DMS 273 (cell line): ENCODE measurements around the gene CTNNA3.
A peak's percentile ranks its signal among the peaks of the same experiment; 100 is the strongest.

Experiments
- DNase-seq: peaks from one replicate; lab custom pipeline; 2025; ENCODE audit not compliant: unreplicated experiment; lab: John Stamatoyannopoulos, UW

The CTNNA3 gene

DNA sequence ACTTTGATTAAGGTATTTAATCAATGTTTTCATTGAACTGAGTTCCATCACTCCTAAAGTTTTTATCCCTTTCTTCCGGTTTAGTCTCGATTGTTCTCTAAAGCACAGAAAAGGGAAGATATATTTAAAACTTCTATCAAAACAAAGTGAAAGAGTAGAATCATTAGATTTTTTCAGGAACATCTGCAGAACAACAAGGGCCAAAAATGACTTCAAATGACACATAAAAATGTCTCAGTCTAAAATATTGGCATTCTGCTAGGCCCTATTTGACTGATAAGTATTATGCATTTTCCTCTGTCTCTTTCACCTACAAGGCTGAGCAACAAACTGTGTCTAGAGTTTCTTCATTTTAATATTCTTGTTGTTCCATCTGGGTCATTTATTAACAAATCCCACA, 1669.7 kb downstream of the CTNNA3 start:
- no peak for DNase-seq

DNA sequence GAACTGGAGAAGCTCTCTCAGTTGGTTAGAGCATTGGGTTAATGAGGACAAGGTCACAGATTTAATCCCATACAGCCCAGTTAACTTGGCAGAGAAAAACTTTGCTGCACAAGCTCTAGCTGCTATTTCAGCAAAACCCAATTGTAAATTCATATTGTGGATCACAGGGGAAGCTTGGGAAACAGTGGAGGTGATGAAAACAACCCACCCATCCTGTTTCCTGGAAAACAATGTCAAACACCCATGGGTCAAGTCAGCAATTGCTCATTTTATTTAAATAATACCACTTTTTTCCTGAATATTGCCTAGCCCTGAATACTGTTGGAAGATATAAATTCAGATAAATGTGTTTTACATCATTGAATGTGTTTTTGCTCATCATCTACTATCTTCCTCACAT, 1670.8 kb downstream of the CTNNA3 start:
- DNase-seq: no peak

DNA sequence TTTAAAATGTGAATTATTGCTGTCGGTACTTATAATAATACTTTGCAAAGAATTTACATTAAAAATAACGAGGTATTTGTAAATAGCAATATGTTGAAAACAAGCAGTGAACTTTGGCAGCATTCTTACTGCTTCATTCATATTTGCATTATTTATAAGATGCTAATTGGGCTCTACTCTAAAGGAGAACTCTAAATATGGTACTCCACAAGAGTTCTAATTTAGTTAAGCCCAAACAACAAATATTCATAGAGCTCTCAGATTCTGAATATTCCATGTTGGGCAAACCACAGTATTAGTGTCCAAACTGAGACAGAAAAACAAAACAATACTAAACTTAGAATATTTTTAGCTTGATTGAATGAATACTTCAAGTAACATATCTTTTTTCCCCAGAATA, 1674.6 kb downstream of the CTNNA3 start:
- no peak for DNase-seq

DNA sequence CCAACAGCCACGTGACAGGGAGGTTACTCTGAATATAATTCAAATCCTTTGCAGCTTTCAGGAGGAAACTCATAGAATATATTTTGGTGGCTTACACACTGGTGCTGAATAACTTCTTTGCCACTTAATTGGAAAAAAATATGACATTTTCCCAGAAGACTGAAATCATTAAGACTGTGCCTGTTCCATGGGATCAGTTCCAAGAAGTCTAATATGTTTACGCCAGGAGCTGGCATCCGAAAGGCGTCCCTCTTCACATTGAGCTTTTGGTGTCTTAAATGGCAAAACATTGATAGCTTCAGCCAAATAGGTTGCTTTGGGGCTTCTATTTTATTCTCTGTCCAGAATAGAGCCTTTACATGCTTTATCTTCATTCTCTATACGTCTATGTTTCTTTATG, 1687.8 kb downstream of the CTNNA3 start:
- no peak for DNase-seq

DNA sequence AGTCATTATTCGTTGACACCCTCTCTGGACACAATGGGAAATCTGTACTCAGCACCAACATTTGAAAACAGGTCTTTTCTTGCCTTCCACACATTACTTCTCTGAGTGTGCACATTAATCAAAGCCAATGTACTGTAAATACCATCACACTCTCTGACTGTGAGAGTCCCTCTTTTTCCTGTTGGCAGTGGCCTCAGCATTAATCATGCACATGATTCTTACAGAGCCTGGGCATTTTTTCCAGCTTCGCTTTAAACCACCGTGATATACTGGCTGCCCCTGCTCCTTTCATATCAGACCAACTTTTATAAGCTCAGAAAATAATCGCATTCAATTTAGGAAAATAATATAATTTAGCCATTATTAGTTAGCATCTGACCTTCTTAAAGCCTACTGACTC, 1689.6 kb downstream of the CTNNA3 start:
- no peak for DNase-seq

DNA sequence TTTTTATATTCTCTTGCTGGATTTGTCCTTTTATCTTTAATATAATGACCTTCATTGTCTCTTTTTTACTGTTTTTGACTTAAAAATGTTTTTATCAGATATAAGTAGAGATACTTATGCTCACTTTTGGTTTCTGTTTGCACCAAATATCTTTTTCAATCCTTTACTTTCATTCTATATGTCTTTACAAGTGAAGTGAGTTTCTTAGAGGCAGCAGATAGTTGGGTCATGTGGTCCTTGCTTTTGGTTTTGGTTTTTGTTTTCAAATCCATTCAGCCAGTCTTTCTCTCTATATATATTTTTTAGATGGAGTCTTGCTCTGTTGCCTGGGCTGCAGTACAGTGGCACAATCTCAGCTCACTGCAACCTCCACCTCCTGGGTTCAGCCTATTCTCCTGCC, 1702.5 kb downstream of the CTNNA3 start:
- DNase-seq: no peak

DNA sequence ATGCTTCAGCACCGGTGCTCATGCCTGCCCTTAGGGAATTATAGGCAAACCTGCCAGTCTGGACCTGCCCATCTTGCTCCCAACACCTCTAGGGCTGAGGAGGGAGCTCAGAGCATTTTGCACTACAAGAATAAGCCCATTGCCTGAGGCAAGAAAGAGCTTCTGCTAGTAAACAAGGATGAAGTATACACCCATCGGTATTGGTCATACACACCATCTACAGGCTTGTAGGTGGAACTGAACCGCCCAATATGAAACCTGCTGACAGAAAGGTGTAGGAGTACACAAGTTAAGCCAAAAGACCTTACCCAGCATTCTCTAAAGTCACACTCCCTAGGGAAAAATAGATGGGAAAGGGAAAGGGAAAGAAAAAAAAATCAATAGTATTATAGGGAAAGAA, 1727.1 kb downstream of the CTNNA3 start:
- no peak for DNase-seq

DNA sequence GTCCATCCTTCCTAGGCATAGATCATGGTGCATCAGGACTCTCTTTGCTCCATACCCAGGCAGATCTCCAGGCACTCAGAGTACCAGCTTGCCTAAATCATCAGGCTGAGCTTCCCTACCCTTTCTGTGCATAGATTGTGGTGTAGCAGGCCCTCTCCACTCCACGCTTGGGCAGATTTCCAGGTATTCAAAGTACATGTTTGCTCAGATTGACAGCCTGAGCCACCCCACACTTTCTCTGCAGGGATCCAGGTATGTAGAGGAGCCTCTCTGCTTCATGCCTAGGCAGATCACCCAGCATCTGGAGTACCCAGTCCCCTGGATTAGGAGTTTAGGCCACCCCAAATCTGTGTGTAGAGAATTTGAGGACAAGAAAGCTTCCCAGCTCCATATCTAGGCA, 1727.6 kb downstream of the CTNNA3 start:
- no peak for DNase-seq

DNA sequence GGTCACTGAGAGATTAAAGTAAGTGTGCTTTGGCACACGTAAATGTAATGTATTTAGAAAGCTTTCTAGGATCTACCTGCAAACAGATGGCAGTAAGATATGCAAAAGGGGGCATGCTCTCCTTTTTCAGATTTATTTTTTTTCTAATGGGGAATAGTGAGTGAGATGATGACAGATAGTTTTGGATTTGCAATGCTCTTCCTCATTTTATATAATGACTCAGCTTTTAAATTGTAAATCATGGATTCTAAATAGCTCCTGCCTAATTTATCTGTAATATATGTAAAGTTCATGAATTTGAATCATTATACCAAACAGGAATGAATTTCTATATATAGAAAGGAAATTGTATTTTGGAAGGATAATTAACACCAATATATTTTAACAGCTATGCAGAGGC, 1731.8 kb downstream of the CTNNA3 start:
- no peak for DNase-seq

DNA sequence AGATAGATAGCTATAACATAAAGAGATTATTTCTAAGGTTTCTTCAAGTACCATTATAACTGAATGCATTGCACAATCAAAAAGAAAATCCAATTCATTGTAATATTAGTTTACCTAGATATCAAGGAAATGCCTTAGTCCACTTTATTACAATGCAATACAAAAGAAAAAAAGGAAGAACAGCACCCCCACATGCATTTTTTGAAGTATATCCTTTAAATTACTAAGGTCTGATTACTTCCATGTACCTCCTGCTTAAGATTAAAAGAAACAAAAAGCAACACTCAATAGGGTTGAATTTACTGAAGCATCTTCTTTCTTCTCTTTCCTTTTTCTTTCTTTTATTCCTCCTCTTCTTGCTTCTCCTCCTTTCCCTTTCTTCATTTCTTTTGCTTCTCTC, 1743.9 kb downstream of the CTNNA3 start:
- no peak for DNase-seq

DNA sequence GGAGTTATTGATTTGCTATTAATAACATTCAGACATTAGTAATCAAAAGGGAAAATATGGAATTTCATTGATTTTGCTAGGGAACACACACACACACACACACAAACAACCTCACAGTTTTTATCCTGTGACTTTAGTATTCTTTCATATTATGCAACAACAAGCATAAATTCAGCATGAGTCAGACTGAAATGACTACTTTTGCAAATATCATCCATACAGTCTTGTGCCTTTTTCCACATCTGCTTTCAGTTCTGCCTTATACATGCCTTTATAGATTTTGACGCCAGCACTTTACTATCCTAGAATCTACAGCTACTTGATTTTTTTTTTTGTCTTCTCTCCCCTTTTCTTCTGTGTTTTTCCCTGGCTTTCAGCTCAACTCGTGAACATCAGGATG, 1745.9 kb downstream of the CTNNA3 start:
- DNase-seq: no peak

DNA sequence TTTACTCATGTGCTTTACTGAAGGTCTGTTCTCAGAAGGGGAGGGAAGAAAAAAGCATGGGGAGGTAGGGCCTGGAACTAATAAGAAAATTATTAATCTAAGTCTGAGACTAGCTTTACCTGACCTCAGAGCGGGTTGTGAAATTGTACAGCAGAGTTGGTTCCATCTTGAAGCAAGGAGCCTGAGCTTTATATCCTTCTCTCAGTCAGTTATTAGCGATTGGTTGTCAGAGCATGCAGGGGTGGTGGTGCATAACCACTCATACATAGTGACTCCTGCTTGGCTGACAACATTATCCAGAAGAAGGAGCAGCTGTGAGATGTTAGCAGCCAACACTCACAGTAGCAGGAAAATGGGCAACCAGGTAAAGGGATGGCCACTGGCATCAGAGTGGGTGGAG, 1746.5 kb downstream of the CTNNA3 start:
- DNase-seq: no peak

DNA sequence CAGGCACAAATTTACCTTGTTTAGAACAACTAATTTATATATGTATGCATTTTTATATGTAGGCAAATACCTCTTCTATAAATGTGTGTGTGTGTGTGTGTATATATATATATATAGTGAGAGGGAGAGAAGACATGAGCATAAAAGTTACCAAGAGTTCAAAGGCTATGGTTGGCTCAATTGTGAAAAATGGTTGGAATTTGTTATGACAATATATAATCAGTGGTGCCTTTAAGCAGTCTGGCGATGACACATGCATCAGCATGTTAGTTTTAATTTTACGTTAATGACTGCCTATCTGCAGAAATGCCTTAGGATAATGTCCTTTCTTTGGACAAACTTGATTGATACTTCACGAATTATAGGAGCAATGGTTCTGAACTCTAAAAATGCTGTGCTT, 1750.9 kb downstream of the CTNNA3 start:
- no peak for DNase-seq

DNA sequence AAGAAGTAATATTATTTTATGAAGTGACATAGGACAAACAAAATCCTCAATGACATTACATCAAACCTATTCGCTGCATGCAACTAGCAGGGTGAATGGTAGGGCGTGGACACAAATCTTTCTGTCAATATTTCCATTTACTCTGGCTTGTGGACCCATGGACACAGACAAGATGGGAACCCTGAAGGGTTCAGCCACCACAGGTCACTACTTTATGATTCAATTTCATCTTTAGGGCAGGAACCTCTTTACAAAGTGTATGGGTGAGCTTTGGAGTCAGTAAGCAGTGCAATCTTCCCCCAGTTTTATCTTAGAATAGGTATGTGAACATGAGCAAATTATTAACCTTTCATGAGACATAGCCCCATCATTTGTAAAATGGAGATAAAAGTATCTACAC, 1752.5 kb downstream of the CTNNA3 start:
- no peak for DNase-seq

DNA sequence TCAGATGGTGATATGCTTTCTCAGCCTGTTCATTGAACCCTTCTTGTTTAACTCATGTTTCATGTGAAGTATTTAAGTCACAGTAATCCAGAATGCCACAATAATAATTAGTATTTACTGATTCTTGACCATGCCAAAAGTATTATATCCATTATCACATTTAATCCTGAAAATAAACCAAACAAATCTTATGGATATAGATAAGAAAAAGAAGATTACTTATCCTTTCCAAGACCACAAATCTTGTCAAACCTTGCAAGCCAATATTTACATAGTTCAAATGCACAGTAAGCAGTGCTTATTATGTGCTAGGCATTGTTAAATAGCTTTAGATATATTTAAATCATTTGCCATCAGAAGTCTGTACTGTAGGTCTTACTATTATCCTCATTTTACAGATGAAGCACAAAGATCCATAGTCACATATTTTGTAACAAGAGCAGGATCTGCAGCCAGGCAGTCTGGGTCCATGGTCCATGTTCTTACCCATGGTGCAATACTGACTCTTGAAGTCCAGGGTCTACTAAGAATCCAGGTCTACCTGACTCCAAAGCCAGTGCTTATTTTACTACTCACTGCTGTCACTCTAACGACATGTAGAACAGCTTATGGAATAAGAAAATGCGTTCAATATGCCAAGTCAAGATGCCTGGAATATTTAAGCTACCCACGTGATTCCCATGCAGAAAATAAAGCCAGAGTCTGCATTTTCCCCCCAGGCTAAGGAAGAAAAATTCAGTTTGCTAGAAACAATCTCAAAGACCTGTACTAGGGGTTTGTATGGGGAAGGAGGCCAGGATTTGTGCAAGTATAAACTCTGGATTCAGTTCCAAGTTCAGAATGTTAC, 1755.0 kb downstream of the CTNNA3 start:
- no peak for DNase-seq

DNA sequence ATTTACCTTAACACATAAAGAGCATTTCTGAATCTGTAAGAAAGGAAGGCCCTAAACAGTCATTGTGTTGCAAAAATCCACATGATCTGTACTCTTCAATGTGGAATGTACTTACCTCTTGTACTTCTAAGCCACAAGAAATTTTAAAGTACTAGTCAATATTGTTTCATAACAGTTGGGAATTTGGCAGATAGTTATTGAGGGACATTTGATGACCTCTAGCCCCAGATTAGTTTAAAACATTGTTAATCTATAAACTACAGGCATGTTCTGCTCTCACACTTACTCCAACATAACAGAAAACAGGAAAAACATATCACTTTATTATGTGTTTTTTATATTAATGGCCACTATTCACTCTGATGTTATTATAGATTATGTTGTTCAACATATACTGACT, 1755.9 kb downstream of the CTNNA3 start:
- no peak for DNase-seq

DNA sequence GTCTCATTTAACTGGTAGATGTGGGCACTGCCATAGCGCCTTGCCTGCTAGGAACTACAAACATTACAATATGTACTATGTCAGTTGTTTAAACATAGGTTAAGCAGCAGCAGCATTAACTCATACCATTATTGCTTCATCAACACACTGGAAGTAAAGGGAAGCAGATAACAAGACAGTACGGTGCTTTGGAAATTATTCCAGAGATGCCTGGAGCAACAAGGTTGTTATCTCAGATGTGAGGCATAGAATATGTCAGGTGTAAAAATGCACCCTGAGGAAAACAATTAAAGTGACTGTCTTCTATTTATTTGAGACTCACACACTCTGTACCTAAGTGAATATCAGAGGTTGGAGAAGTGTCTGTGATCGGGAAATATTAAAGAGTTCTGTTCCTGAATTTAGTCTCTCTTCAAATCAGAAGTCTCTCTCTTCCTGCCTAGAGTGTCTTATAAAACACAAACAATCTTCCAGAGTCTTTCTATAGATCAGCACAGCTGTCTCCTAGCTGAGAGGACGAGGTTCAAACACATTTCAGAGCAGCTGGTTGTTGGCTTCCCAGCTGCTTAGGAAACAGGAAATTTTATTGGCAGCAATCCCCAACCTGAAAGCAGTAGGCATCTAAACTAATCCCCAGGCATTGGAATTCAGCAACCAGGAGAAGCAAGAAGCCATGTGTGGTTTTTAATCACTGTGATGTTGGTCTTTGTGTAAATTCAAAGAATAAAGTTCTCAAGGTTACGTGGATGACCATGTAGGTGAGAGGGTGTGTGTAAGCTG, 1764.5 kb downstream of the CTNNA3 start:
- peak; percentile 33 for DNase-seq

DNA sequence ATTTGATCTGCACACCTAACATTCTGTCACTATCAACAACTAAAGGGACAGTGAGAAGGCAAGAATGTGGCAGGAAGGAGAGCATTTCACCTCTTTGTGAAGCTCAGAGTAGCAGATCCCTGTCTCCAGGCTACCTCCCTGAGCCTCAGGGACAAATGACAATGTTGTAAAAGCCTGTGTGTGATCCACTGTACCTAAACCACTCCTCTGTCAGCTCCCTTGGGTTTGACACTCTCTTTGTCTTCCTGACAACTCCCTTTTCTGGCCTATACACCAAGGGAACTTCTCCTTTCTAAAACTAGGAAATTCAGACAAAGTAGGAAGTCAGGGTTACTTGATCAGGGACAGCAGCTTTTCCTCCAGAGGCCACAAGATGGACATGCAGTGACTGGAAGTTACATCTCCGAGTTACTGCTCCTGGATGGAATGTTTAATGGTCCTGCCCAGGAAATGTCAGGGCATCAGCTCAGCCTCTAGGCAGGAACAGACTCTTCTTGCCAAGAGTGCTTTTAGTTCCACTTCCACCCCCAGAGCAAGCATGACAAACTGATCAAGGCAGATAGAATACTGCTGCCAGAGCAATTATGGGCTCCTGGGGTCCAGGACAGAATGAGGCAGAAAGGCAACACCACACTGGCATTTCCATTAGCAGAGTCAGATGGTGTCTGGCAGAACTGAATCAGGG, 1784.7 kb downstream of the CTNNA3 start:
- no peak for DNase-seq

DNA sequence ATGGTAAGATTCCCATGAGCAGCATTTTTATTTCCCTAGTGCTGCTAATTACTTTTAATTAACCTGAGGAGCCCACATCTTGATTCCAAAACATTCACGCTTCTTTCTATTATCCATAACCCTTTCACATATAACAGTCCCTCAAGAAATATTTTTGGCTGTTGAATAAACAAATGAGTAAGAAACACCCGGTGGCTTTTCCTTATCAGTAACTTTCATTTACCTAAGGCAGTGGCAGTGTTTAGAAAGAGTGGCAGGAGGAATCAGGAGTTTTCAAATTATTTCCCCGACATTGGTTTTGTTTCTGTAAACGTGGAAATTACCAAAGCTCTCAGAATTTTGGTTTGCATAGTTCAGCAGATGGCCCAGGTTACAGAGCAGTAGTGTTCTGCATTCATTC, 1785.8 kb downstream of the CTNNA3 start:
- no peak for DNase-seq

DNA sequence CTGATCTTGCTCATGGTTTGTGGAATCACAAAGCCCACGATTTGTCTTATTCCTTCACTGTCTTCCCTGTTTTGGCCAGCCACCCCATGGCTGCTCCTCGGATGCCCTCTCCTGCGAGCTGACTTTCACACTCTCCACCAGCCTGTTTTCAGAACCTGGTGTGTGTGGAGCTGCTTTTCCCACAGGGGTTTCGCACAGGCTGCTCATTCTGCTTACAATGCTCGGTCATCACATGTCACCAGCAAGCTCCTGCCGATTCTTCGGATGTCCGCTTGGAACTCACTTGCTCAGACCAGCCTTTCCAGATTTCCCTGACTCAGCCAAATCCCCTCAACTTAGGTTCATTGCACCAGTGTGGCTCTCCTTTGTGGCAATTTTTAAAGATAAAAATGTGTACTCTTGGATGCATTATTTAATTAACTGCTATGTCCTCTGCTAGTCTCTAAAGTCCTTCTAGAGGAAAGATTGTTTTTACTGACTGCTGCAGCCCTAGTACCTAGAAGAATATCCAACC, 1788.7 kb downstream of the CTNNA3 start:
- no peak for DNase-seq

DNA sequence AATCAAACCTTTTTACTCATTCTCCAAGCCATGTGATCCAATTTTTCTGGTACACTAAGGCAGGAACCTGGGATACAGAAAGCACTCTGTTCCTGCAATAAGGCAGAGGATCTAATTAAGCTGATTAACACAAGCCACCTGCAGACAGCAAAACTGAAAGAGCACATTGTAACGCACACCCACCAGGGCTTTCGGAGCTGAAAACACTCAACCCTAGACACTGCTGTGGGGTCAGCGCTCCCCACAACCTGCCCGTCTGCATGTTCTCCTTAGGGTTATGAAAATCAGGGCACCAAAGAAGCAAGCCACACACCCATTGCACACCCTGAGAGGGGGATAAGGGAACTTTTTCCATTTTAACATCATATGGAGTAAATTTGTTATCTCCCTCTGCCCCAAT, 1792.4 kb downstream of the CTNNA3 start:
- no peak for DNase-seq

DNA sequence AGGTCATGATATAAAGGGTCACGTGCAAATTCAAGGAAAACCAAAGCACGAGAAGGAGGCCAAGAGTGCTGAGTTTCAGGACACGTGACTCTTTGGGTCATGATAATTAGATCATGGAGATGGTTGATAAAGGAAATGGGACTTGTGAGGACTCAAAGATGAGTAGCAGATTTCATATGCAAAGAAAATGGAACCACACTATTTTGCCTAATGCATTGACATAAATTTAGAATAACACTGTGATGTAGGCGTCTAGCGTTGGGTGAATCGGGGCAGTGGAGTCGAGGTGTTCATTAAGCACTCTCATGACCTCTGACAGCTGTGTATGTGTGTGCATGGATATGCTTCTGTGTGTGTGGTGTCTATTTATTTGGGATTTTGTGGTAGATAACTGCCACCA, 1795.7 kb downstream of the CTNNA3 start:
- DNase-seq: no peak
